SU-DHL-6 (cell line): Measurements from ENCODE around the gene DNAJB8.

Experiments
- H2AFZ ChIP-seq: fragments of 200-600 bp; sonication (generic); 2 replicates; pipeline ENCODE4 v1.6.1; 2014; ENCODE audit warnings: low read depth, mild to moderate bottlenecking, moderate library complexity, mixed read lengths, antibody characterized with exemption, low read length; ENCODE audit not compliant: severe bottlenecking
- H3F3A ChIP-seq: fragments of 200-600 bp; shearing (Covaris generic); 2 replicates; pipeline ENCODE4 v1.6.0; 2016; ENCODE audit warnings: antibody characterized with exemption, mild to moderate bottlenecking; ENCODE audit not compliant: insufficient read depth
- H3K27ac ChIP-seq: fragments of 200-600 bp; sonication (generic); 2 replicates; pipeline ENCODE4 v1.5.1; 2016; ENCODE audit warnings: low read depth, mild to moderate bottlenecking, low read length, moderate library complexity, mixed read lengths
- H3K27me3 ChIP-seq: fragments of 200-600 bp; sonication (generic), shearing (Covaris generic); 2 replicates; pipeline ENCODE4 v1.6.0; 2014; ENCODE audit warnings: mild to moderate bottlenecking, low read length
- H3K36me3 ChIP-seq: fragments of 200-600 bp; sonication (generic); 2 replicates; pipeline ENCODE4 v1.6.1; 2014; ENCODE audit warnings: mild to moderate bottlenecking, low read length, mixed read lengths
- H3K4me2 ChIP-seq: fragments of 300-600, 200-600 bp; shearing (Covaris generic), sonication (generic); 2 replicates; pipeline ENCODE4 v1.6.0; 2014; ENCODE audit warnings: low read length, low read depth, mild to moderate bottlenecking; ENCODE audit not compliant: poor library complexity, severe bottlenecking
- H3K4me3 ChIP-seq: fragments of 200-600 bp; sonication (generic); 2 replicates; pipeline ENCODE4 v1.5.1; 2014; ENCODE audit warnings: antibody characterized with exemption, low read length, mild to moderate bottlenecking, mixed read lengths; ENCODE audit not compliant: insufficient read depth, poor library complexity, severe bottlenecking
- H3K79me2 ChIP-seq: fragments of 200-600 bp; sonication (generic); 2 replicates; pipeline ENCODE4 v1.6.1; 2014; ENCODE audit warnings: mild to moderate bottlenecking, low read length, moderate library complexity; ENCODE audit not compliant: insufficient read depth
- H3K9ac ChIP-seq: fragments of 200-600 bp; sonication (generic); 2 replicates; pipeline ENCODE4 v1.7.0; 2014; ENCODE audit warnings: mild to moderate bottlenecking, low read length
- H3K9me2 ChIP-seq: fragments of 200-600 bp; sonication (generic); replicated peaks from 2 replicates; pipeline ENCODE4 v1.6.1; 2014; ENCODE audit warnings: low read length; ENCODE audit not compliant: insufficient read depth
- H3K9me3 ChIP-seq: fragments of 200-600 bp; sonication (generic); 2 replicates; pipeline ENCODE4 v1.6.1; 2014; ENCODE audit warnings: low read length, mixed read lengths; ENCODE audit not compliant: insufficient read depth
- H4K20me1 ChIP-seq: fragments of 200-600 bp; sonication (generic); 2 replicates; pipeline ENCODE4 v1.6.1; 2014; ENCODE audit warnings: low read depth, mild to moderate bottlenecking, antibody characterized with exemption, low read length, moderate library complexity, mixed read lengths
- EZH2phosphoT487 ChIP-seq: fragments of 200-600 bp; sonication (generic), shearing (Covaris generic); conservative IDR thresholded peaks from 2 replicates; pipeline ENCODE4 v1.6.1; 2018; ENCODE audit warnings: mild to moderate bottlenecking, antibody characterized with exemption, low read length, moderate library complexity, mixed read lengths
- TF ChIP-seq, protein P1 (sequence below): fragments of 200-600 bp; sonication (generic); IDR thresholded peaks from one replicate; pipeline ENCODE4 v1.5.1; 2017; ENCODE audit warnings: antibody characterized with exemption, mild to moderate bottlenecking, low read length, moderate library complexity; ENCODE audit not compliant: insufficient read depth, poor library complexity, severe bottlenecking

DNAJB8 gene

DNA sequence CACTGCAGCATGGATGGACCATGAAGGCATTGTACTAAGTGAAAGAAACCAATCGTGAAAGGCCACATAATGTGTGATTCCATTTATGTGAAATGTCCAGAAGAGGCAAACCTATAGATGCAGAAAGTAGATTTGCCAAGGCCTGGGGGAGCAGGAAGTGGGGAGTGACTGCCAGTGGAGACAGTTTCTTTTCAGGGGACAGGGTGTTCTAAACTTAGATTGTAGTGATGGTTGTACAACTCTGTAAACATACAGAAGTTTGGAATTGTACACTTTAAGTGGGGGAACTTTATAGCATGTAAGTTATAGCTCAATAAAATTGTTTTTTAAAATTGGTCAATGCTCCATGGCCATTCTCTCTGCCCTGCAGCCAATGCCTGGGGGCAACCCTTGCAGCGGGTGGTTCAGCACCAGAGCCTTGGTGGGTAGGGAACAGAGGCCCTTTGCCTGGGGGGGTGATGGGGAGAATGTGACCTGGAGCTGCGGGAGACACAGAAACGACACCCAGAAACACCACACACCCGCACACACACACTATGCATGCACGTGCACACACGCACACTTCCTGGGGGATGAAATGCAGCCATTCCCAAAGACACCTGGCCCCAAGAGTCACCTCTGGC is 43.1 kb downstream of the DNAJB8 start:
- Histone ChIP-seq H3K79me2 (no peaks in the 10 kb centered on the region), H3K4me2 (no peak overlapping the region), H2AFZ (no peak overlapping the region), H3F3A (no peaks in the 10 kb centered on the region), H3K27me3 (no peaks in the 10 kb centered on the region), H4K20me1 (no peaks in the 10 kb centered on the region), H3K9me3 (no peaks in the 10 kb centered on the region), H3K27ac (no peak overlapping the region), H3K36me3 (no peaks in the 10 kb centered on the region), H3K9me2 (no peaks in the 10 kb centered on the region), H3K4me3 (no peak overlapping the region), H3K9ac (no peak overlapping the region)
- TF ChIP-seq, protein P1, sequence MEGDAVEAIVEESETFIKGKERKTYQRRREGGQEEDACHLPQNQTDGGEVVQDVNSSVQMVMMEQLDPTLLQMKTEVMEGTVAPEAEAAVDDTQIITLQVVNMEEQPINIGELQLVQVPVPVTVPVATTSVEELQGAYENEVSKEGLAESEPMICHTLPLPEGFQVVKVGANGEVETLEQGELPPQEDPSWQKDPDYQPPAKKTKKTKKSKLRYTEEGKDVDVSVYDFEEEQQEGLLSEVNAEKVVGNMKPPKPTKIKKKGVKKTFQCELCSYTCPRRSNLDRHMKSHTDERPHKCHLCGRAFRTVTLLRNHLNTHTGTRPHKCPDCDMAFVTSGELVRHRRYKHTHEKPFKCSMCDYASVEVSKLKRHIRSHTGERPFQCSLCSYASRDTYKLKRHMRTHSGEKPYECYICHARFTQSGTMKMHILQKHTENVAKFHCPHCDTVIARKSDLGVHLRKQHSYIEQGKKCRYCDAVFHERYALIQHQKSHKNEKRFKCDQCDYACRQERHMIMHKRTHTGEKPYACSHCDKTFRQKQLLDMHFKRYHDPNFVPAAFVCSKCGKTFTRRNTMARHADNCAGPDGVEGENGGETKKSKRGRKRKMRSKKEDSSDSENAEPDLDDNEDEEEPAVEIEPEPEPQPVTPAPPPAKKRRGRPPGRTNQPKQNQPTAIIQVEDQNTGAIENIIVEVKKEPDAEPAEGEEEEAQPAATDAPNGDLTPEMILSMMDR, result no peak
- TF ChIP-seq EZH2phosphoT487, result no peak

DNA sequence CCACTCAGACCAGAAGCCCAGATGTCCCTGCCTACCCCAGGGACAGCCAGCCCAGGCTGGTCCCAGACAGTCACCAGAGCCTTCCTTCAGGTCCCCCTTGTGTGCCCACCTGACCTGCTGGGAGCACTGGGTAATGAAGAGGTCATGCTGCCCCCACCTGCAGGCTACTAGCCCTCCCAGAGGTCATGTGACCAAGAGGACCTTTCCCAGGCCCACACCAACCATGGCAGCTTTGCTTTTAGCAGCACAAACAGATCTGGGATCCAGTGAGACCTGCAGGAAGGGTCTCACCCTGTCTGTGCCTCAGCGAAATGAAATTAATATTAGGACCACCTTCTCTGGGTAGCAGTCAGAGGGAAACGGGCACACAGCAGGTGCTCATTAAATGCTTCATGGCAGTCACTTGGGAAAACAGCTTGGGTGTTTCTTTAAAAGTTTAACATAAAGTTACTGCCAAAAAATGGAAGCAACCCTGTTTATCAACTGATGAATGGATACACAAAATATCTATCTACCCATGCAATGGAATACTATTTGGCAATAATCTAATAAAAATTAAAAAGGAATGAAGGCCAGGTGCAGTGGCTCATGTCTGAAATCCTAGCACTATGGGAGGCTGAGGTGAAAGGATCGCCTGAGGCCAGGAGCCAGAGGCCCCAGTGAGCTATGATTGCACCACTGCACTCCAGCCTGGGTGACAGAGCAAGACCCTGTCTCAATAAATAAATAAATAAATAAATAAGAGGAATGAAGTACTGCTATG is 43.7 kb downstream of the DNAJB8 start:
- no peaks in the 10 kb centered on the region for H3K36me3 ChIP-seq
- no peak overlapping the region for H3K9ac ChIP-seq
- H3K4me2 ChIP-seq, result no peak overlapping the region
- no peaks in the 10 kb centered on the region for H3K27me3 ChIP-seq
- H3K9me3 ChIP-seq, result no peaks in the 10 kb centered on the region
- TF ChIP-seq EZH2phosphoT487, result no peak
- TF ChIP-seq, protein P1, result no peak
- no peaks in the 10 kb centered on the region for H4K20me1 ChIP-seq
- no peaks in the 10 kb centered on the region for H3F3A ChIP-seq
- H3K4me3 ChIP-seq, result no peak overlapping the region
- H3K9me2 ChIP-seq, result no peaks in the 10 kb centered on the region
- H3K79me2 ChIP-seq, result no peaks in the 10 kb centered on the region
- no peak overlapping the region for H2AFZ ChIP-seq
- no peak overlapping the region for H3K27ac ChIP-seq

DNA sequence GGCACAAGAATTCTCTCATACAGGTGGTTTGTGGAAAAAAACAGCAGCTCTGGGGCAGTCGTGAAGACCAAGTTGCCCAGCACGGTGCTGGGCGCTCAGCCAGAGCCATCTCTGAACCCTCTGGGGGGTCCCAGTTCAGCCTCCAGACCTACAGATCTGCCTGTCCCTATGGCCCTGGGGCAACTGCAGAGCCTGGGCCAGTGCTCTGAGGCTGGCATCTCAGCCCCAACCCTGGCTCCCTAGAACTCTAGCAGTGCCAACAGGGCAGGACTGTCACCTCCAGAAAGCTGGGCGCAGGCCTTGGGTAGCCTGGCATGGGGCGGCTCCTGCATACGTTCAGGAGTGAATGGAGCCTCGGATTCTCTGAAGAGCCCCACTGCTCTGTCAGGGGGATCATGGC is 44.7 kb downstream of the DNAJB8 start:
- H3K4me2 ChIP-seq, result no peak overlapping the region
- no peak overlapping the region for H3K27ac ChIP-seq
- H3K4me3 ChIP-seq, result no peak overlapping the region
- H3K36me3 ChIP-seq, result no peaks in the 10 kb centered on the region
- H3K79me2 ChIP-seq, result no peaks in the 10 kb centered on the region
- TF ChIP-seq EZH2phosphoT487, result no peak
- TF ChIP-seq, protein P1, result no peak
- no peaks in the 10 kb centered on the region for H4K20me1 ChIP-seq
- no peak overlapping the region for H3K9ac ChIP-seq
- no peaks in the 10 kb centered on the region for H3K9me2 ChIP-seq
- H3K27me3 ChIP-seq, result no peaks in the 10 kb centered on the region
- no peak overlapping the region for H2AFZ ChIP-seq
- H3F3A ChIP-seq, result no peaks in the 10 kb centered on the region
- H3K9me3 ChIP-seq, result no peaks in the 10 kb centered on the region
